OCI-LY7 (cell line): ENCODE data around the gene TM4SF1. TPM values are rescaled to one million over a fixed set of nuclear protein-coding genes. Genes with fewer than 3 reads are reported as not detected.

ENCODE experiments used
- BruUV-seq: library from RNA; stranded (reverse); fragments of 400-500 nt; replicated peaks from 2 replicates; lab custom pipeline; 2021; lab: Mats Ljungman, UMichigan
- CTCF ChIA-PET: fragments of 300-600 bp; sonication (Branson Sonifier 250); formaldehyde crosslinking; loops from one replicate; lab custom pipeline; 2022; ENCODE audit warnings: antibody characterized with exemption; ENCODE audit not compliant: unreplicated experiment; lab: Charles Lee
- POLR2A ChIA-PET: fragments of 300-600 bp; sonication (Branson Sonifier 250); formaldehyde crosslinking; loops from one replicate; lab custom pipeline; 2022; ENCODE audit warnings: antibody characterized with exemption; lab: Charles Lee
- DNase-seq: peaks from one replicate; pipeline ENCODE4 v3.0.0-alpha.2; 2015; ENCODE audit warnings: low spot score
- H2AFZ ChIP-seq: fragments of 200-600 bp; sonication (generic), shearing (Covaris generic); 2 replicates; pipeline ENCODE4 v1.6.1; 2014; ENCODE audit warnings: mild to moderate bottlenecking, antibody characterized with exemption, low read length, moderate library complexity
- H3K27ac ChIP-seq: fragments of 200-600 bp; sonication (generic); 2 replicates; pipeline ENCODE4 v1.5.1; 2014; ENCODE audit warnings: mixed run types, low read depth, mild to moderate bottlenecking, moderate library complexity, low read length, inconsistent platforms; ENCODE audit not compliant: poor library complexity, severe bottlenecking
- H3K36me3 ChIP-seq: fragments of 200-600 bp; sonication (generic); 2 replicates; pipeline ENCODE4 v1.6.1; 2014; ENCODE audit warnings: mild to moderate bottlenecking, antibody characterized with exemption, low read length, moderate library complexity, mixed read lengths; ENCODE audit not compliant: insufficient read depth
- H3K4me1 ChIP-seq: fragments of 200-600 bp; sonication (generic); 2 replicates; pipeline ENCODE4 v1.5.1; 2014; ENCODE audit warnings: mild to moderate bottlenecking, low read length; ENCODE audit not compliant: insufficient read depth, poor library complexity, severe bottlenecking
- H3K4me2 ChIP-seq: fragments of 200-600 bp; sonication (generic); 2 replicates; pipeline ENCODE4 v1.6.1; 2014; ENCODE audit warnings: mild to moderate bottlenecking, low read length
- H3K4me3 ChIP-seq: fragments of 200-600 bp; sonication (generic); 2 replicates; pipeline ENCODE4 v1.5.1; 2014; ENCODE audit warnings: mild to moderate bottlenecking, low read depth, low read length; ENCODE audit not compliant: poor library complexity, severe bottlenecking
- H3K79me2 ChIP-seq: fragments of 200-600 bp; sonication (generic); 2 replicates; pipeline ENCODE4 v1.6.1; 2016; ENCODE audit warnings: low read depth, mild to moderate bottlenecking, low read length, moderate library complexity, mixed read lengths; ENCODE audit not compliant: insufficient read depth
- H3K9me2 ChIP-seq: fragments of 200-600 bp; sonication (generic); 2 replicates; pipeline ENCODE4 v1.6.1; 2016; ENCODE audit warnings: mild to moderate bottlenecking, low read length, mixed read lengths; ENCODE audit not compliant: insufficient read depth
- H3K9me3 ChIP-seq: fragments of 200-600 bp; sonication (generic); 2 replicates; pipeline ENCODE4 v1.6.1; 2014; ENCODE audit warnings: mild to moderate bottlenecking, mixed run types, low read length, mixed read lengths
- H4K20me1 ChIP-seq: fragments of 200-600 bp; sonication (generic); 2 replicates; pipeline ENCODE4 v1.6.1; 2014; ENCODE audit warnings: mild to moderate bottlenecking, antibody characterized with exemption, low read length, moderate library complexity, mixed read lengths; ENCODE audit not compliant: insufficient read depth
- EZH2phosphoT487 ChIP-seq: fragments of 200-600 bp; sonication (generic); IDR thresholded peaks from 2 replicates; pipeline ENCODE4 v1.6.1; 2018; ENCODE audit warnings: low read depth, borderline replicate concordance, mild to moderate bottlenecking, mixed run types, antibody characterized with exemption, low read length, moderate library complexity, mixed read lengths
- intact Hi-C: fragments of 100-400 bp; cut with micrococcal nuclease; formaldehyde crosslinking; loops from one replicate; pipeline ENCODE4 v1.10.0; 2022; ENCODE audit not compliant: unreplicated experiment
- total RNA-seq, 2 experiments: library from RNA; depleted of rRNA in 1 of 2; stranded (reverse); fragments of >200 nt in 1 of 2; shearing (Covaris generic) in 1 of 2; gene quantifications; 2 replicates each; pipeline ENCODE4 v1.2.3, GENCODE V29; 2014 to 2022
- TF ChIP-seq, protein P1 (sequence below): fragments of 200-600 bp; sonication (generic); conservative IDR thresholded peaks from 2 replicates; pipeline ENCODE4 v1.5.1; 2014; ENCODE audit warnings: mild to moderate bottlenecking, antibody characterized with exemption, low read length, moderate library complexity, mixed read lengths

TM4SF1 gene
- total RNA-seq, 2 experiments from 2014 or later, result not detected

- Histone ChIP-seq H3K9me2 (no peaks in the 10 kb centered on the region), H3K9me3 (no peaks in the 10 kb centered on the region), H3K4me2 (no peak overlapping the region), H3K4me3 (no peak overlapping the region), H3K4me1 (no peaks in the 10 kb centered on the region), H3K79me2 (no peaks in the 10 kb centered on the region), H3K27ac (no peak overlapping the region), H4K20me1 (no peaks in the 10 kb centered on the region), H3K36me3 (no peaks in the 10 kb centered on the region), H2AFZ (no peak overlapping the region)
- ChIA-PET POLR2A (interaction anchor here (0.7 kb wide), 1 partner anchor 224 kb away, joined by 3 read pairs; no protein-coding TSS in a partner anchor), CTCF (no interaction called here)
- intact Hi-C loops, result no loop called here
- TF ChIP-seq, protein P1, sequence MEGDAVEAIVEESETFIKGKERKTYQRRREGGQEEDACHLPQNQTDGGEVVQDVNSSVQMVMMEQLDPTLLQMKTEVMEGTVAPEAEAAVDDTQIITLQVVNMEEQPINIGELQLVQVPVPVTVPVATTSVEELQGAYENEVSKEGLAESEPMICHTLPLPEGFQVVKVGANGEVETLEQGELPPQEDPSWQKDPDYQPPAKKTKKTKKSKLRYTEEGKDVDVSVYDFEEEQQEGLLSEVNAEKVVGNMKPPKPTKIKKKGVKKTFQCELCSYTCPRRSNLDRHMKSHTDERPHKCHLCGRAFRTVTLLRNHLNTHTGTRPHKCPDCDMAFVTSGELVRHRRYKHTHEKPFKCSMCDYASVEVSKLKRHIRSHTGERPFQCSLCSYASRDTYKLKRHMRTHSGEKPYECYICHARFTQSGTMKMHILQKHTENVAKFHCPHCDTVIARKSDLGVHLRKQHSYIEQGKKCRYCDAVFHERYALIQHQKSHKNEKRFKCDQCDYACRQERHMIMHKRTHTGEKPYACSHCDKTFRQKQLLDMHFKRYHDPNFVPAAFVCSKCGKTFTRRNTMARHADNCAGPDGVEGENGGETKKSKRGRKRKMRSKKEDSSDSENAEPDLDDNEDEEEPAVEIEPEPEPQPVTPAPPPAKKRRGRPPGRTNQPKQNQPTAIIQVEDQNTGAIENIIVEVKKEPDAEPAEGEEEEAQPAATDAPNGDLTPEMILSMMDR, result no peak
- no peak for TF ChIP-seq EZH2phosphoT487
- DNase-seq, result no peak
- BruUV-seq, result no TSS peak
These were observed 10.3 kb downstream of the TM4SF1 start for GRCh38 chr3:149366941-149367840.

GRCh38 chr3:149366031-149366430 lies 11.4 kb downstream of the TM4SF1 start:
- H3K79me2 ChIP-seq, result no peaks in the 10 kb centered on the region
- no peaks in the 10 kb centered on the region for H3K9me2 ChIP-seq
- H3K4me3 ChIP-seq, result no peak overlapping the region
- H4K20me1 ChIP-seq, result no peaks in the 10 kb centered on the region
- H3K27ac ChIP-seq, result no peak overlapping the region
- BruUV-seq, result no TSS peak
- H3K36me3 ChIP-seq, result no peaks in the 10 kb centered on the region
- H2AFZ ChIP-seq, result no peak overlapping the region
- no peak overlapping the region for H3K4me2 ChIP-seq
- TF ChIP-seq, protein P1, result no peak
- TF ChIP-seq EZH2phosphoT487, result no peak
- ChIA-PET POLR2A (no interaction called here), CTCF (no interaction called here)
- intact Hi-C loops, result no loop called here
- no peaks in the 10 kb centered on the region for H3K9me3 ChIP-seq
- no peaks in the 10 kb centered on the region for H3K4me1 ChIP-seq
- no peak for DNase-seq

- Histone ChIP-seq H3K4me3 (no peak overlapping the region), H3K9me3 (no peaks in the 10 kb centered on the region), H3K4me1 (no peaks in the 10 kb centered on the region), H3K4me2 (no peak overlapping the region), H3K79me2 (no peaks in the 10 kb centered on the region), H3K27ac (no peak overlapping the region), H2AFZ (no peak overlapping the region), H3K36me3 (no peaks in the 10 kb centered on the region), H4K20me1 (no peaks in the 10 kb centered on the region), H3K9me2 (no peaks in the 10 kb centered on the region)
- intact Hi-C loops, result no loop called here
- TF ChIP-seq EZH2phosphoT487, result no peak
- TF ChIP-seq, protein P1, result no peak
- BruUV-seq, result no TSS peak
- ChIA-PET CTCF (no interaction called here), POLR2A (interaction anchor here (0.6 kb wide), 1 partner anchor 42 kb away, joined by 3 read pairs; no protein-coding TSS in a partner anchor)
- DNase-seq, result no peak
These were observed 12.8 kb downstream of the TM4SF1 start for GRCh38 chr3:149364624-149365023.
